ENCODE results near the gene SLC12A8.

Gene SLC12A8

DNA sequence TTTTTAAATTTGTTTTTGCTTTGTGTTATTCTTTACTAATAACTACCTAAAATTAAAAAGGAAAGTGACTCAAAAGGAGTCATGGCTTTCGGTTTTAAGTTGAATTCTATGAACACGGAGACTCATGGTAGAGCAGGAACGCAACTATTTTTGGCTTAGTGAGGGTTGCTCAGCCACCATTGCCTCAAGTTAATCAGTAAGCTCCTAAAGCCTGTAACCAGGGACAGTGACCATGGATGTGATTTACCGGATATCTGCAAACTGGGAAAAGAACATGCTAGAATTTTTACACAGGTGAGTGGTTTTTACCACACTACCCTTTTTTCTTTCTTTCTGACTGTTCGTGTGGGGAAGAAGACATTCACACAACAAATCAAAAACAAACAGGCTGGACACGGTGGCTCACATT, 11.8 kb downstream of the SLC12A8 start:
- WGBS, 2 experiments (ENCODE audit: insufficient coverage in 2 of 2) = 91 to 96% methylated on average over 4 to 6 of the region's 6 CpGs
- Histone ChIP-seq H3K4me1 (ENCODE audit: control insufficient read depth, insufficient read depth, low read length, poor library complexity, severe bottlenecking) (no peaks in the 10 kb centered on the region), H3K27ac (ENCODE audit: low read depth, low read length, severe bottlenecking) (no peak overlapping the region), H3K36me3 (ENCODE audit: control insufficient read depth, insufficient read depth, low read length) (no peaks in the 10 kb centered on the region), H3K4me3 (ENCODE audit: extremely low read depth, insufficient read depth, low read length, poor library complexity, severe bottlenecking) (no peak overlapping the region), H3K9me3 (ENCODE audit: control insufficient read depth, low read length) (no peaks in the 10 kb centered on the region)

DNA sequence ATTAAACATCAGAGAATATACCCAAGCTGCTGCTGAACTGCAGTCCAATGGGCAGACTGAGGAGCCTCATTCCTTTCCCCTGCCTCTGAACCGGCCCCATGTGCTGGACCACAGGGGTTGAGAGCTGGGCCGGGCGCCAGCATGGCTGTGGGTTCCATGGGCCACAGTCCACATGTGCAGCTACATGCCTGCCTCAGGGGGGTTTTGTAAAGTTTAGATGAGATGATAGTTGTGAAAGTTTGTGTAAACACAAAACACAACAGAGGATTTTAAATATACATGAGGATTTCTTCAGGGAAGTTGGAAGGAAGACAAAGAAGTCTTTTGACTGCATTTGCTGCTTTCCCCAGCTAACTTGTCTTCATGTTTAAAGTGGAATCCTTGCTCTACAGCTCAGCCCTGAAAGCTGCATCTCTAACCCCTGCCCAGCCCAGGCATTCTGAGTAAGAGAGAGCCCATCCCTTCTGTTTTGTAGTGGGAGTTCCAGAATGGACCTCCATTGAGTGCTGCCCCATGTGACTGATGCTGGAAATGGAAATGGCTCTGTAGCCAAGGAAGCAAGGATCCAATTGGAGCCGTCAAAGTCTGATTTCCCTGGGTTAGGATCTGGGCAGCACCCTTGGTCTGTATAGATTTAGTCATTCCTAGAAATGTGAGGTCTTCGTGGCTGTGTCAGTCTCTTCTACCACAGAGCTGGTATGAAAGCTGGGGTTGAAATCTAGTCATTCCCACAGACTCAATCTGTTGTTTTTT, 17.5 kb downstream of the SLC12A8 start:
- no peaks in the 10 kb centered on the region for H3K9me3 ChIP-seq (ENCODE audit: control insufficient read depth, low read length)

GRCh38 chr3:125194061-125194848, 18.3 kb downstream of the SLC12A8 start:
- Histone ChIP-seq H3K9me3 (ENCODE audit: control insufficient read depth, low read length) (no peaks in the 10 kb centered on the region), H3K4me3 (ENCODE audit: extremely low read depth, insufficient read depth, low read length, poor library complexity, severe bottlenecking) (no peak overlapping the region), H3K27ac (ENCODE audit: low read depth, low read length, severe bottlenecking) (no peak overlapping the region), H3K4me1 (ENCODE audit: control insufficient read depth, insufficient read depth, low read length, poor library complexity, severe bottlenecking) (peaks cover 6% of the 10 kb centered on the region), H3K36me3 (ENCODE audit: control insufficient read depth, insufficient read depth, low read length) (no peaks in the 10 kb centered on the region)
- WGBS, 2 experiments (ENCODE audit: insufficient coverage in 2 of 2) = 67 to 100% methylated on average over 1 to 4 of the region's 7 CpGs

More for the DNA sequence above, 17.5 kb downstream of the SLC12A8 start:
- Histone ChIP-seq H3K36me3 (ENCODE audit: control insufficient read depth, insufficient read depth, low read length) (no peaks in the 10 kb centered on the region), H3K4me3 (ENCODE audit: extremely low read depth, insufficient read depth, low read length, poor library complexity, severe bottlenecking) (no peak overlapping the region), H3K27ac (ENCODE audit: low read depth, low read length, severe bottlenecking) (no peak overlapping the region), H3K4me1 (ENCODE audit: control insufficient read depth, insufficient read depth, low read length, poor library complexity, severe bottlenecking) (peaks cover 6% of the 10 kb centered on the region)
- WGBS, 2 experiments (ENCODE audit: insufficient coverage in 2 of 2) = 95 to 100% methylated on average over 1 to 3 of the region's 5 CpGs

- no peaks in the 10 kb centered on the region for H3K36me3 ChIP-seq (ENCODE audit: control insufficient read depth, insufficient read depth, low read length)
- H3K4me3 ChIP-seq (ENCODE audit: extremely low read depth, insufficient read depth, low read length, poor library complexity, severe bottlenecking) = no peak overlapping the region
- no peak overlapping the region for H3K27ac ChIP-seq (ENCODE audit: low read depth, low read length, severe bottlenecking)
- 64 to 82% methylated on average over 7 to 10 of the region's 12 CpGs for WGBS, 2 experiments (ENCODE audit: insufficient coverage in 2 of 2)
- H3K4me1 ChIP-seq (ENCODE audit: control insufficient read depth, insufficient read depth, low read length, poor library complexity, severe bottlenecking) = peaks cover 6% of the 10 kb centered on the region
- no peaks in the 10 kb centered on the region for H3K9me3 ChIP-seq (ENCODE audit: control insufficient read depth, low read length)
Observed at GRCh38 chr3:125192190-125193035, 20.1 kb downstream of the SLC12A8 start.

GRCh38 chr3:125191730-125192129, 20.8 kb downstream of the SLC12A8 start:
- WGBS, 2 experiments (ENCODE audit: insufficient coverage in 2 of 2) = 91 to 94% methylated on average over 7 of the region's 7 CpGs
- H3K27ac ChIP-seq (ENCODE audit: low read depth, low read length, severe bottlenecking) = no peak overlapping the region

GRCh38 chr3:125191256-125191655, 21.3 kb downstream of the SLC12A8 start:
- H3K9me3 ChIP-seq (ENCODE audit: control insufficient read depth, low read length) = no peaks in the 10 kb centered on the region
- WGBS, 2 experiments (ENCODE audit: insufficient coverage in 2 of 2) = 88 to 100% methylated on average over 1 to 2 of the region's 4 CpGs
- no peak overlapping the region for H3K4me3 ChIP-seq (ENCODE audit: extremely low read depth, insufficient read depth, low read length, poor library complexity, severe bottlenecking)
- H3K4me1 ChIP-seq (ENCODE audit: control insufficient read depth, insufficient read depth, low read length, poor library complexity, severe bottlenecking) = peaks cover 6% of the 10 kb centered on the region
- H3K27ac ChIP-seq (ENCODE audit: low read depth, low read length, severe bottlenecking) = no peak overlapping the region
- no peaks in the 10 kb centered on the region for H3K36me3 ChIP-seq (ENCODE audit: control insufficient read depth, insufficient read depth, low read length)

More at GRCh38 chr3:125191730-125192129, 20.8 kb downstream of the SLC12A8 start:
- no peaks in the 10 kb centered on the region for H3K36me3 ChIP-seq (ENCODE audit: control insufficient read depth, insufficient read depth, low read length)
- peaks cover 6% of the 10 kb centered on the region for H3K4me1 ChIP-seq (ENCODE audit: control insufficient read depth, insufficient read depth, low read length, poor library complexity, severe bottlenecking)
- H3K4me3 ChIP-seq (ENCODE audit: extremely low read depth, insufficient read depth, low read length, poor library complexity, severe bottlenecking) = no peak overlapping the region
- no peaks in the 10 kb centered on the region for H3K9me3 ChIP-seq (ENCODE audit: control insufficient read depth, low read length)

DNA sequence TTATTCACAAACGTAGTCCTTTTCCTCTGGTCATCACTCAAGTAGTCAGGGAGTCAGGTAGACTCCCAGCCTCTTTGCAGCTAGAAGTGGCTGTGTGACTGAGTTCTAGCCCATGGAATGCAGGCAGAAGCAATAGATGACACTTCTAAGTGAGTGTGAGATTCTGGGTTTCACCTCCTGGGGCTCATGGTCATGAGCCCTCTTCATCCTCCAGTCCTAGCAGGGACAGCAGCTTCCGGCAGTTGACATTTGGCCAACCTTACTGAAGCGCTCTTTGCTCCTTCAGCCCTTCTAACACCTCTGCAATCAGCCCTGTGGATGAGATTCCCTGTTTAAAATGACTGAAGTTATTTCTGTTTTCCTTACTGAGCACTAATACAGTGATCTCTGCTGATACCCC, 21.8 kb downstream of the SLC12A8 start:
- Histone ChIP-seq H3K4me1 (ENCODE audit: control insufficient read depth, insufficient read depth, low read length, poor library complexity, severe bottlenecking) (peaks cover 6% of the 10 kb centered on the region), H3K27ac (ENCODE audit: low read depth, low read length, severe bottlenecking) (no peak overlapping the region), H3K9me3 (ENCODE audit: control insufficient read depth, low read length) (no peaks in the 10 kb centered on the region), H3K4me3 (ENCODE audit: extremely low read depth, insufficient read depth, low read length, poor library complexity, severe bottlenecking) (no peak overlapping the region), H3K36me3 (ENCODE audit: control insufficient read depth, insufficient read depth, low read length) (no peaks in the 10 kb centered on the region)
- 63 to 67% methylated on average over 3 of the region's 3 CpGs for WGBS, 2 experiments (ENCODE audit: insufficient coverage in 2 of 2)

DNA sequence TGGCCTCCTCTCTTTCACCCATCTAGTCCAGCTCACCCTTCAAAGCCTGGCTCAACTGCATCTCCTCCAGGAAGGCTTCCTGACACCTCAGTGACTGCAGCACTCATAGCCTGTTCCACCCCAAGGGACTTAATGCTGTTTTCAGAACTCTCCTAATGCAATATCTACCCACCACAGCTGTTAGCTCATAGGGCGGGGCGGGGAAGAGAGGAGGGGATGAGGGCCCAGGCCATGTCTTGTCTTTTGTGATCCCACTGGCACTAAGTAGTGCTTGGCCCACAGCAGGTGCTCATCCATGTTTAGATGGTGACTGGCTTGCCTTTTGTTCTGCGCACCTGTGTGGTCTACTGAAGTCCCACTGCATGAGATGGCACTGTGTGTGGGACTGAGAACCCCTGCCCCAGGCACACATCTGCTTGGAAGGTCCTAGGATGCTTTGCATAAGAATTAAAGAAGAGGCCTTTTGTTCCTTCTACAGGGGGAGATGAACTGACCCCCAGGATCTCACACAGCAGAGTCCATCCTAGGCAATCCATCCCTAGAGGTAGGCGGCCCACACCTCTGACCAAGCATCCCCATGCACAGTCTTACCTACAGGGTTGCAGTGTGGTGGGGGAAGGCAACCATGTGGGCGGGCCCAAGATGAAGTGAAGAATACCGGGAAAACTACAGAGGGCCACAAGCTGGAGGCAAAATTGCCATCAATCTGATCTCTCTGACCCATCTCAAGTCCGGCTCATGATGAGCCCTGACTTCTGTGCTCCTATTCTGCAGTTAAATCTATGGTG, 23.0 kb downstream of the SLC12A8 start:
- 94 to 95% methylated on average over 3 of the region's 7 CpGs for WGBS, 2 experiments (ENCODE audit: insufficient coverage in 2 of 2)
- no peak overlapping the region for H3K4me3 ChIP-seq (ENCODE audit: extremely low read depth, insufficient read depth, low read length, poor library complexity, severe bottlenecking)
- no peaks in the 10 kb centered on the region for H3K9me3 ChIP-seq (ENCODE audit: control insufficient read depth, low read length)
- peaks cover 6% of the 10 kb centered on the region for H3K4me1 ChIP-seq (ENCODE audit: control insufficient read depth, insufficient read depth, low read length, poor library complexity, severe bottlenecking)
- no peak overlapping the region for H3K27ac ChIP-seq (ENCODE audit: low read depth, low read length, severe bottlenecking)
- H3K36me3 ChIP-seq (ENCODE audit: control insufficient read depth, insufficient read depth, low read length) = no peaks in the 10 kb centered on the region

- Histone ChIP-seq H3K9me3 (ENCODE audit: control insufficient read depth, low read length) (no peaks in the 10 kb centered on the region), H3K27ac (ENCODE audit: low read depth, low read length, severe bottlenecking) (no peak overlapping the region), H3K36me3 (ENCODE audit: control insufficient read depth, insufficient read depth, low read length) (no peaks in the 10 kb centered on the region), H3K4me1 (ENCODE audit: control insufficient read depth, insufficient read depth, low read length, poor library complexity, severe bottlenecking) (peaks cover 6% of the 10 kb centered on the region), H3K4me3 (ENCODE audit: extremely low read depth, insufficient read depth, low read length, poor library complexity, severe bottlenecking) (no peak overlapping the region)
- WGBS, 2 experiments (ENCODE audit: insufficient coverage in 2 of 2) = 100% methylated on average over 1 of the region's 2 CpGs; no CpG with 5 or more reads in 1 of the 2 experiments
Observed at GRCh38 chr3:125188955-125189354, 23.6 kb downstream of the SLC12A8 start.

DNA sequence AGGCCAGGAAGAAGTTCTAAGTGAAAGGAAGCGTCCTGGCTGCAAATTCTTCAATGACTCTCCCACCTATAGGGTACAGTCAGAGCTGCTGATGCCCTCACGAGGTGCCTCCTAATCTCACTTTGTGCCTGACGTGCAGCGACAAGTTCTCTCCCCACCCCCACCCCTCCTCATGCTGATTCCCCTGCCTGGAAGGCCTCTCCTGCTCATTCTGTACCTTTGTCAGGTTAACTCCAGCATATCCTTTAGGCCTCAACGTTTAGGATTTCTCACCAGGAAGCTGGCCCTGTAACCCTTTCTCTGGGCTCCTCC, 25.0 kb downstream of the SLC12A8 start:
- Histone ChIP-seq H3K4me3 (ENCODE audit: extremely low read depth, insufficient read depth, low read length, poor library complexity, severe bottlenecking) (no peak overlapping the region), H3K4me1 (ENCODE audit: control insufficient read depth, insufficient read depth, low read length, poor library complexity, severe bottlenecking) (peaks cover 6% of the 10 kb centered on the region), H3K27ac (ENCODE audit: low read depth, low read length, severe bottlenecking) (no peak overlapping the region), H3K9me3 (ENCODE audit: control insufficient read depth, low read length) (no peaks in the 10 kb centered on the region), H3K36me3 (ENCODE audit: control insufficient read depth, insufficient read depth, low read length) (no peaks in the 10 kb centered on the region)
- 41 to 60% methylated on average over 5 of the region's 5 CpGs for WGBS, 2 experiments (ENCODE audit: insufficient coverage in 2 of 2)

All from mesodermal cell (in vitro differentiated cells).